SK-N-SH treated with all-trans-retinoic acid at 6 μM for 48 hours (cell line): ENCODE results near the gene STN1.

ENCODE experiments used
- ATAC-seq: fragments of 200-7000 bp; cut with Tn5 transposase; 3 replicates; pipeline ENCODE4 v1.9.1; 2020; ENCODE audit warnings: mild to moderate bottlenecking, moderate library complexity
- ARNTL ChIP-seq: fragments of 450-650 bp; formaldehyde crosslinking; IDR thresholded peaks from 2 replicates; pipeline ENCODE4 v1.5.0; 2020; ENCODE audit warnings: low read depth, mild to moderate bottlenecking, moderate library complexity, borderline replicate concordance
- CSDC2 ChIP-seq: fragments of 250-450 bp; sonication (Bioruptor Pico); IDR thresholded peaks from 2 replicates; pipeline ENCODE4 v1.5.0; 2020; ENCODE audit warnings: mild to moderate bottlenecking, moderate library complexity
- ESRRG ChIP-seq: fragments of 250-450 bp; sonication (Bioruptor Pico); IDR thresholded peaks from 2 replicates; pipeline ENCODE4 v1.6.1; 2021; ENCODE audit warnings: mild to moderate bottlenecking
- GLIS3 ChIP-seq: fragments of 250-450 bp; sonication (Bioruptor Pico); IDR thresholded peaks from 2 replicates; pipeline ENCODE4 v1.5.0; 2020; ENCODE audit warnings: mild to moderate bottlenecking, moderate library complexity
- ISL1 ChIP-seq: fragments of 250-450 bp; sonication (Bioruptor Pico); IDR thresholded peaks from 2 replicates; pipeline ENCODE4 v2.1.2; 2022; ENCODE audit warnings: mild to moderate bottlenecking, moderate library complexity
- OSR1 ChIP-seq: fragments of 250-450 bp; sonication (Bioruptor Pico); IDR thresholded peaks from 2 replicates; pipeline ENCODE4 v1.8.0; 2022; ENCODE audit warnings: moderate library complexity, mild to moderate bottlenecking, inconsistent platforms
- PPARA ChIP-seq: fragments of 250-450 bp; sonication (Bioruptor Pico); IDR thresholded peaks from 2 replicates; pipeline ENCODE4 v1.5.0; 2020; ENCODE audit warnings: mild to moderate bottlenecking, borderline replicate concordance
- RARB ChIP-seq: fragments of 250-450 bp; sonication (Bioruptor Pico); IDR thresholded peaks from 2 replicates; pipeline ENCODE4 v1.8.0; 2021; ENCODE audit warnings: mild to moderate bottlenecking, moderate library complexity
- SNAI2 ChIP-seq: fragments of 250-450 bp; sonication (Bioruptor Pico); IDR thresholded peaks from 2 replicates; pipeline ENCODE4 v1.5.0; 2020; ENCODE audit warnings: mild to moderate bottlenecking, moderate library complexity
- TOX ChIP-seq: fragments of 250-450 bp; sonication (Bioruptor Pico); IDR thresholded peaks from 2 replicates; pipeline ENCODE4 v1.8.0; 2021; ENCODE audit warnings: mild to moderate bottlenecking, moderate library complexity, borderline replicate concordance
- ZFP3 ChIP-seq: fragments of 250-450 bp; sonication (Bioruptor Pico); IDR thresholded peaks from 2 replicates; pipeline ENCODE4 v1.5.0; 2020; ENCODE audit warnings: mild to moderate bottlenecking, moderate library complexity
- ZFP30 ChIP-seq: fragments of 450-650 bp; formaldehyde crosslinking; IDR thresholded peaks from 2 replicates; pipeline ENCODE4 v1.5.0; 2022; ENCODE audit warnings: mild to moderate bottlenecking, moderate library complexity
- ZNF565 ChIP-seq: fragments of 450-650 bp; formaldehyde crosslinking; conservative IDR thresholded peaks from 2 replicates; pipeline ENCODE4 v1.5.0; 2020; ENCODE audit warnings: low read depth, mild to moderate bottlenecking, moderate library complexity
- ZNF8 ChIP-seq: fragments of 450-650 bp; formaldehyde crosslinking; IDR thresholded peaks from 2 replicates; pipeline ENCODE4 v1.5.0; 2020; ENCODE audit warnings: mild to moderate bottlenecking, moderate library complexity
- TF ChIP-seq, protein P1 (sequence below): fragments of 250-450 bp; sonication (Bioruptor Pico); IDR thresholded peaks from 2 replicates; pipeline ENCODE4 v1.5.1; 2020; ENCODE audit warnings: low read depth, mild to moderate bottlenecking, moderate library complexity
- TF ChIP-seq, protein P2 (sequence below): fragments of 250-450 bp; sonication (Bioruptor Pico); IDR thresholded peaks from 2 replicates; pipeline ENCODE4 v1.5.0; 2020; ENCODE audit warnings: mild to moderate bottlenecking, moderate library complexity
- TF ChIP-seq, protein P3 (sequence below): fragments of 250-450 bp; sonication (Bioruptor Pico); IDR thresholded peaks from 2 replicates; pipeline ENCODE4 v1.8.0; 2020; ENCODE audit warnings: mild to moderate bottlenecking, moderate library complexity, borderline replicate concordance
- TF ChIP-seq, protein P4 (sequence below): fragments of 250-450 bp; sonication (Bioruptor Pico); IDR thresholded peaks from 2 replicates; pipeline ENCODE4 v1.5.1; 2021; ENCODE audit warnings: mild to moderate bottlenecking, moderate library complexity
- TF ChIP-seq, protein P5 (sequence below): fragments of 250-450 bp; sonication (Bioruptor Pico); IDR thresholded peaks from 2 replicates; pipeline ENCODE4 v1.8.0; 2021; ENCODE audit warnings: low read depth, mild to moderate bottlenecking, moderate library complexity, borderline replicate concordance

Gene STN1

DNA sequence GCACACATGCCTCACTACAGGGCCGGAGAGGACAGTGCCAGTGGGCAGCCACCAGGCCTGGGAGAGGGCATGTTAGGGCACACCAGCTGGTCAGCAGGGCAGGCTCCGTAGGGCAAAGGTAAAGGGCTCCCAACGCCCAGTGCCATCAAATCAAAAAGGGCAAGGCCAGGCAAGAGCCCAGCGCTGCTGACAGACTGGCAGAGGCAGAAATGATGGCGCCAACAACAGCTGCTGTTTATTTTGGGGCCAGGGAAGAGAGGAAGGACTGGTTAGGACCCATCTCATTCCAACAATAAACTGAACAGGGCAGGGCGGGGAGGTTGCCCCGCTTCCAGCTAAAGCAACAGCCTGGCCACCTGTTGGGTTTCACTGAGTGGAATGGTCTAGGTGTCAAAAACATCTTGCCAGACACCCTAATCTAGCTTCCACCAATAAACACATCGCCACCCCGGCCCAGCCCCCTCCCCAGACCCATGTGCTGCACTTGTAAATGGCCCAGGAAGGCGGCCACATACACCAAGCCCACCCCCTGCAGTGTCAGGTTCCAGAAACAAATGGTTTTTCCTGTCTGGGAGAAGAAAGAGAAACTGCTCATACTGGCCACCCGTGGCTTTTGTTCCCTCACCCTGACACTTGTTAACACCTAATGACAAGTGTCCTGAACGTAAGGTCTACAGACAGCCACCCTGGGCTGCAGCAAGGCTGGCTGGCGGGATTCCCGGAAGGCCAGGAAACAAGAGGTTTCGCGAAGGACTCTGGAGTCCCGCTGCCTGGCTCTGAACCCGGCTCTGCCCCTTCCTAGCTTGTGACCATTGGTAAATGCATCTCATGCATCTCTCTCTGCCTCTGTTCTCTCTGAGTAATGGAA lies 77.9 kb downstream of the STN1 start:
- TF ChIP-seq SNAI2 (CRISPR knock-in tag) (no peak), ZNF8 (no peak), GLIS3 (CRISPR knock-in tag) (no peak), ZNF565 (CRISPR knock-in tag) (no peak), CSDC2 (CRISPR knock-in tag) (no peak), ARNTL (CRISPR knock-in tag) (no peak), ISL1 (CRISPR knock-in tag) (no peak), RARB (CRISPR knock-in tag) (no peak), ZFP30 (CRISPR knock-in tag) (no peak), PPARA (CRISPR knock-in tag) (no peak), ZFP3 (CRISPR knock-in tag) (no peak), TOX (no peak), ESRRG (CRISPR knock-in tag) (no peak)
- TF ChIP-seq, protein P1, sequence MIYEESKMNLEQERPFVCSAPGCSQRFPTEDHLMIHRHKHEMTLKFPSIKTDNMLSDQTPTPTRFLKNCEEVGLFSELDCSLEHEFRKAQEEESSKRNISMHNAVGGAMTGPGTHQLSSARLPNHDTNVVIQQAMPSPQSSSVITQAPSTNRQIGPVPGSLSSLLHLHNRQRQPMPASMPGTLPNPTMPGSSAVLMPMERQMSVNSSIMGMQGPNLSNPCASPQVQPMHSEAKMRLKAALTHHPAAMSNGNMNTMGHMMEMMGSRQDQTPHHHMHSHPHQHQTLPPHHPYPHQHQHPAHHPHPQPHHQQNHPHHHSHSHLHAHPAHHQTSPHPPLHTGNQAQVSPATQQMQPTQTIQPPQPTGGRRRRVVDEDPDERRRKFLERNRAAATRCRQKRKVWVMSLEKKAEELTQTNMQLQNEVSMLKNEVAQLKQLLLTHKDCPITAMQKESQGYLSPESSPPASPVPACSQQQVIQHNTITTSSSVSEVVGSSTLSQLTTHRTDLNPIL: no peak
- TF ChIP-seq, protein P2, sequence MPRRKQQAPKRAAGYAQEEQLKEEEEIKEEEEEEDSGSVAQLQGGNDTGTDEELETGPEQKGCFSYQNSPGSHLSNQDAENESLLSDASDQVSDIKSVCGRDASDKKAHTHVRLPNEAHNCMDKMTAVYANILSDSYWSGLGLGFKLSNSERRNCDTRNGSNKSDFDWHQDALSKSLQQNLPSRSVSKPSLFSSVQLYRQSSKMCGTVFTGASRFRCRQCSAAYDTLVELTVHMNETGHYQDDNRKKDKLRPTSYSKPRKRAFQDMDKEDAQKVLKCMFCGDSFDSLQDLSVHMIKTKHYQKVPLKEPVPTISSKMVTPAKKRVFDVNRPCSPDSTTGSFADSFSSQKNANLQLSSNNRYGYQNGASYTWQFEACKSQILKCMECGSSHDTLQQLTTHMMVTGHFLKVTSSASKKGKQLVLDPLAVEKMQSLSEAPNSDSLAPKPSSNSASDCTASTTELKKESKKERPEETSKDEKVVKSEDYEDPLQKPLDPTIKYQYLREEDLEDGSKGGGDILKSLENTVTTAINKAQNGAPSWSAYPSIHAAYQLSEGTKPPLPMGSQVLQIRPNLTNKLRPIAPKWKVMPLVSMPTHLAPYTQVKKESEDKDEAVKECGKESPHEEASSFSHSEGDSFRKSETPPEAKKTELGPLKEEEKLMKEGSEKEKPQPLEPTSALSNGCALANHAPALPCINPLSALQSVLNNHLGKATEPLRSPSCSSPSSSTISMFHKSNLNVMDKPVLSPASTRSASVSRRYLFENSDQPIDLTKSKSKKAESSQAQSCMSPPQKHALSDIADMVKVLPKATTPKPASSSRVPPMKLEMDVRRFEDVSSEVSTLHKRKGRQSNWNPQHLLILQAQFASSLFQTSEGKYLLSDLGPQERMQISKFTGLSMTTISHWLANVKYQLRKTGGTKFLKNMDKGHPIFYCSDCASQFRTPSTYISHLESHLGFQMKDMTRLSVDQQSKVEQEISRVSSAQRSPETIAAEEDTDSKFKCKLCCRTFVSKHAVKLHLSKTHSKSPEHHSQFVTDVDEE: no peak
- TF ChIP-seq, protein P3, sequence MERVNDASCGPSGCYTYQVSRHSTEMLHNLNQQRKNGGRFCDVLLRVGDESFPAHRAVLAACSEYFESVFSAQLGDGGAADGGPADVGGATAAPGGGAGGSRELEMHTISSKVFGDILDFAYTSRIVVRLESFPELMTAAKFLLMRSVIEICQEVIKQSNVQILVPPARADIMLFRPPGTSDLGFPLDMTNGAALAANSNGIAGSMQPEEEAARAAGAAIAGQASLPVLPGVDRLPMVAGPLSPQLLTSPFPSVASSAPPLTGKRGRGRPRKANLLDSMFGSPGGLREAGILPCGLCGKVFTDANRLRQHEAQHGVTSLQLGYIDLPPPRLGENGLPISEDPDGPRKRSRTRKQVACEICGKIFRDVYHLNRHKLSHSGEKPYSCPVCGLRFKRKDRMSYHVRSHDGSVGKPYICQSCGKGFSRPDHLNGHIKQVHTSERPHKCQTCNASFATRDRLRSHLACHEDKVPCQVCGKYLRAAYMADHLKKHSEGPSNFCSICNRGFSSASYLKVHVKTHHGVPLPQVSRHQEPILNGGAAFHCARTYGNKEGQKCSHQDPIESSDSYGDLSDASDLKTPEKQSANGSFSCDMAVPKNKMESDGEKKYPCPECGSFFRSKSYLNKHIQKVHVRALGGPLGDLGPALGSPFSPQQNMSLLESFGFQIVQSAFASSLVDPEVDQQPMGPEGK (CRISPR knock-in tag): no peak
- TF ChIP-seq, protein P4, sequence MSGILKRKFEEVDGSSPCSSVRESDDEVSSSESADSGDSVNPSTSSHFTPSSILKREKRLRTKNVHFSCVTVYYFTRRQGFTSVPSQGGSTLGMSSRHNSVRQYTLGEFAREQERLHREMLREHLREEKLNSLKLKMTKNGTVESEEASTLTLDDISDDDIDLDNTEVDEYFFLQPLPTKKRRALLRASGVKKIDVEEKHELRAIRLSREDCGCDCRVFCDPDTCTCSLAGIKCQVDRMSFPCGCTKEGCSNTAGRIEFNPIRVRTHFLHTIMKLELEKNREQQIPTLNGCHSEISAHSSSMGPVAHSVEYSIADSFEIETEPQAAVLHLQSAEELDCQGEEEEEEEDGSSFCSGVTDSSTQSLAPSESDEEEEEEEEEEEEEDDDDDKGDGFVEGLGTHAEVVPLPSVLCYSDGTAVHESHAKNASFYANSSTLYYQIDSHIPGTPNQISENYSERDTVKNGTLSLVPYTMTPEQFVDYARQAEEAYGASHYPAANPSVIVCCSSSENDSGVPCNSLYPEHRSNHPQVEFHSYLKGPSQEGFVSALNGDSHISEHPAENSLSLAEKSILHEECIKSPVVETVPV (CRISPR knock-in tag): no peak
- TF ChIP-seq, protein P5, sequence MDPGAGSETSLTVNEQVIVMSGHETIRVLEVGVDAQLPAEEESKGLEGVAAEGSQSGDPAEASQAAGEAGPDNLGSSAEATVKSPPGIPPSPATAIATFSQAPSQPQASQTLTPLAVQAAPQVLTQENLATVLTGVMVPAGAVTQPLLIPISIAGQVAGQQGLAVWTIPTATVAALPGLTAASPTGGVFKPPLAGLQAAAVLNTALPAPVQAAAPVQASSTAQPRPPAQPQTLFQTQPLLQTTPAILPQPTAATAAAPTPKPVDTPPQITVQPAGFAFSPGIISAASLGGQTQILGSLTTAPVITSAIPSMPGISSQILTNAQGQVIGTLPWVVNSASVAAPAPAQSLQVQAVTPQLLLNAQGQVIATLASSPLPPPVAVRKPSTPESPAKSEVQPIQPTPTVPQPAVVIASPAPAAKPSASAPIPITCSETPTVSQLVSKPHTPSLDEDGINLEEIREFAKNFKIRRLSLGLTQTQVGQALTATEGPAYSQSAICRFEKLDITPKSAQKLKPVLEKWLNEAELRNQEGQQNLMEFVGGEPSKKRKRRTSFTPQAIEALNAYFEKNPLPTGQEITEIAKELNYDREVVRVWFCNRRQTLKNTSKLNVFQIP (CRISPR knock-in tag): no peak
- TF ChIP-seq, all 23 proteins: peak for 0
- ATAC-seq: no peak

DNA sequence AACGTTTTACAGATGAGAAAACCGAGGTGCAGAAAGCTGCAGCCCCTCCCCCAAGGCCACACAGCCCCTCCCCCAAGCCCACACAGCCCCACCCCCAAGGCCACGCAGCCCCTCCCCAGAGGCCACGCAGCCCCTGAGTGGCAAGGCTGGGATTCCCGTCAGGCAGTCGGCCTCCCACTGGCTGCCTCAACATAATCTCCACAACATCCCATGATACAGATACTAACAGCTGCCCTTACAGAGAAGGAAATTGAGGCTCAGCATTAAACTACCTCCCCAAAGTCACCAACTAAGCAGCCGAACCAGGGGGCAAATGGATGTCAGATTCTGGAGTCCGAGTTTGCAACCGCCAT lies 78.5 kb downstream of the STN1 start:
- TF ChIP-seq ZFP3 (CRISPR knock-in tag) (no peak), RARB (CRISPR knock-in tag) (no peak), OSR1 (CRISPR knock-in tag) (no peak), PPARA (CRISPR knock-in tag) (no peak), ARNTL (CRISPR knock-in tag) (no peak), ESRRG (CRISPR knock-in tag) (no peak)
- TF ChIP-seq, protein P3 (CRISPR knock-in tag): no peak
- ATAC-seq: no peak
